K562 (cell line): Measurements from ENCODE around the gene FKBP8. TPM values are rescaled to one million over a fixed set of nuclear protein-coding genes. Genes with fewer than 3 reads are reported as not detected.

Experiments
- ARID2 ChIP-seq: fragments of 450-650 bp; IDR thresholded peaks from 2 replicates; pipeline ENCODE4 v1.6.1; 2017; ENCODE audit warnings: antibody characterized with exemption, mild to moderate bottlenecking
- ARID4B ChIP-seq: sonication (generic); formaldehyde crosslinking; IDR thresholded peaks from 2 replicates; pipeline ENCODE4 v1.8.0; 2022; ENCODE audit warnings: mild to moderate bottlenecking, missing genetic modification reagents
- CHCHD3 ChIP-seq: fragments of 250-450 bp; sonication (Bioruptor Pico); IDR thresholded peaks from 2 replicates; pipeline ENCODE4 v2.1.2; 2022; ENCODE audit warnings: mild to moderate bottlenecking
- HNRNPK ChIP-seq: fragments of 200-400 bp; formaldehyde crosslinking; IDR thresholded peaks from one replicate; pipeline ENCODE4 v1.6.1; 2018; ENCODE audit warnings: mild to moderate bottlenecking, low read depth, low read length; ENCODE audit not compliant: poor library complexity, severe bottlenecking
- JUND ChIP-seq, 2 experiments: IDR thresholded peaks; 2 replicates in 1 of 2; 3 replicates in 1 of 2; pipeline ENCODE4 v1.6.1; 2011; ENCODE audit warnings: borderline replicate concordance in 2 of 2, low read depth in 2 of 2, low read length in 2 of 2, improper control_type of control experiment in 1 of 2, missing biosample characterization in 1 of 2, missing genetic modification characterization in 1 of 2, missing genetic modification reagents in 1 of 2
- MYBL2 ChIP-seq, 2 experiments: fragments of 450-650 bp in 1 of 2; sonication (generic) in 1 of 2; formaldehyde crosslinking in 1 of 2; IDR thresholded peaks; 2 replicates each; pipeline versions ENCODE4 v1.6.1 to v1.8.1; 2017 to 2022; ENCODE audit warnings: borderline replicate concordance in 1 of 2, inconsistent platforms in 1 of 2, low read depth in 1 of 2, mild to moderate bottlenecking in 1 of 2, missing genetic modification reagents in 1 of 2, moderate library complexity in 1 of 2
- NBN ChIP-seq: fragments of 450-650 bp; IDR thresholded peaks from 2 replicates; pipeline ENCODE4 v1.6.1; 2016; ENCODE audit warnings: low read depth, mild to moderate bottlenecking
- NCOA1 ChIP-seq: fragments of 450-650 bp; IDR thresholded peaks from 2 replicates; pipeline ENCODE4 v1.6.1; 2016; ENCODE audit warnings: low read depth
- STAG1 ChIP-seq: sonication (generic); formaldehyde crosslinking; IDR thresholded peaks from 2 replicates; pipeline ENCODE4 v1.5.0; 2020; ENCODE audit warnings: missing genetic modification reagents, borderline replicate concordance
- TAF15 ChIP-seq: fragments of 200-400 bp; formaldehyde crosslinking; IDR thresholded peaks from 2 replicates; pipeline ENCODE4 v1.6.1; 2017; ENCODE audit warnings: mild to moderate bottlenecking, low read depth, low read length, moderate library complexity
- ZNF766 ChIP-seq: fragments of 200-800 bp; sonication (Bioruptor generic); conservative IDR thresholded peaks from 2 replicates; pipeline ENCODE4 v1.6.1; 2016; ENCODE audit warnings: missing genetic modification characterization, missing compliant biosample characterization
- polyA plus RNA-seq, 8 experiments: library from polyadenylated mRNA; depleted of rRNA in 4 of 8; stranded (reverse) in 5 of 8; unstranded in 3 of 8; fragments of >200 nt; fragmentation: Nextera tagmentation in 2 of 8; fragmentation: Illumina TruSeq in 1 of 8; extraction: Ambion mirVana in 2 of 8; extraction: Trizol in 1 of 8; gene quantifications; 2 replicates each; pipeline versions ENCODE4 v1.2.1 to v1.2.3, GENCODE V29; 2011 to 2014; ENCODE audit warnings: inconsistent platforms in 1 of 8, missing spikeins in 1 of 8
- total RNA-seq, 7 experiments: library from RNA; depleted of rRNA in 6 of 7; stranded (reverse); fragments of >200 nt in 6 of 7; fragmentation: Illumina TruSeq in 2 of 7; extraction: Trizol in 2 of 7; gene quantifications; 2 replicates each; pipeline versions ENCODE4 v1.2.1 to v1.2.3, GENCODE V29; 2011 to 2021; ENCODE audit warnings: low replicate concordance in 1 of 7
- TF ChIP-seq, protein P1 (sequence below): fragments of 200-800 bp; sonication (Bioruptor generic); IDR thresholded peaks from 2 replicates; pipeline ENCODE4 v1.6.1; 2016; ENCODE audit warnings: missing genetic modification characterization, missing compliant biosample characterization
- TF ChIP-seq, protein P2 (sequence below): sonication (generic); formaldehyde crosslinking; IDR thresholded peaks from 2 replicates; pipeline ENCODE4 v1.4.0; 2020; ENCODE audit warnings: mild to moderate bottlenecking, missing genetic modification reagents

FKBP8 gene
- total and polyA plus RNA-seq, 9 of the 15 experiments (the other 6 are each of a cell fraction or from before 2014, with no cell fraction given) = 0.46 to 236 (median 104) TPM

DNA sequence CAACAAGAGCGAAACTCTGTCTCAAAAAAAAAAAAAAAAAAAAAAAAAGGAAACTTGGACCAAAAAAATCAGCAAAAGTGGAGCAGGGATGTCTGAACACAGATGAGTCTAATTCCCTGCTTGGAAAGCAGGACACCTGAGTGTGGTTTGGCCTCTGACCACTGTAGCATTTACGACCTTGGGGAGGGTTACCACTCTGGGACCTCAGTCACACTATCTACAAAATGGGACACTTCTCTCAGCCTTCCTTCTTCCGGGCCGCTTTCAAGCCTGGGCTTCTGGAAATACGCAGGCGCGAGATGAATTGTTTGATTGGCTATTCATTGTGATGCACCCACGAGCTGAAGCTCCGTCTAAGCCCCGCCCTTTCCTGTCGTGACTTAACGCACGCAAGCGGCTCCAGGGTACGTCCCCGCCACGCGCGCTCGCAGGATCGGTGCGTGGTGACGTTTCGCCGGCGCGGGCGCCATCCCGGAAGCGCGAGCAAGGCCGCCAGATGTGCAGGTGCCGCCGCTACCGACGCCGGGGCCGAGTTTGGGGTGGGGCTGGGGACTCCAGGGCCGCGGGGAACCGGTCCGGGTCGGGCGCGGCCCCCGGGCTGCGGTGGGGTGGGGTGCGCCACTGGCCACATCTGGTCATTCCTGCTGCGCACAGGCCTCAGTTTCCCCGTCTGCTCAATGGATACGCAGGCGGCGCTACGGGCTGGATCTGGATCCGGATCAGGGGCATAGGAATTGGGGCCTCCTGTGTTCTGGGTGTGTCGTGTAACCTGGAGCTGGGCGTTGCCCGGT, 14.2 kb upstream of the FKBP8 start, which contains the start of gene KXD1 (continued):
- TF ChIP-seq, protein P1, sequence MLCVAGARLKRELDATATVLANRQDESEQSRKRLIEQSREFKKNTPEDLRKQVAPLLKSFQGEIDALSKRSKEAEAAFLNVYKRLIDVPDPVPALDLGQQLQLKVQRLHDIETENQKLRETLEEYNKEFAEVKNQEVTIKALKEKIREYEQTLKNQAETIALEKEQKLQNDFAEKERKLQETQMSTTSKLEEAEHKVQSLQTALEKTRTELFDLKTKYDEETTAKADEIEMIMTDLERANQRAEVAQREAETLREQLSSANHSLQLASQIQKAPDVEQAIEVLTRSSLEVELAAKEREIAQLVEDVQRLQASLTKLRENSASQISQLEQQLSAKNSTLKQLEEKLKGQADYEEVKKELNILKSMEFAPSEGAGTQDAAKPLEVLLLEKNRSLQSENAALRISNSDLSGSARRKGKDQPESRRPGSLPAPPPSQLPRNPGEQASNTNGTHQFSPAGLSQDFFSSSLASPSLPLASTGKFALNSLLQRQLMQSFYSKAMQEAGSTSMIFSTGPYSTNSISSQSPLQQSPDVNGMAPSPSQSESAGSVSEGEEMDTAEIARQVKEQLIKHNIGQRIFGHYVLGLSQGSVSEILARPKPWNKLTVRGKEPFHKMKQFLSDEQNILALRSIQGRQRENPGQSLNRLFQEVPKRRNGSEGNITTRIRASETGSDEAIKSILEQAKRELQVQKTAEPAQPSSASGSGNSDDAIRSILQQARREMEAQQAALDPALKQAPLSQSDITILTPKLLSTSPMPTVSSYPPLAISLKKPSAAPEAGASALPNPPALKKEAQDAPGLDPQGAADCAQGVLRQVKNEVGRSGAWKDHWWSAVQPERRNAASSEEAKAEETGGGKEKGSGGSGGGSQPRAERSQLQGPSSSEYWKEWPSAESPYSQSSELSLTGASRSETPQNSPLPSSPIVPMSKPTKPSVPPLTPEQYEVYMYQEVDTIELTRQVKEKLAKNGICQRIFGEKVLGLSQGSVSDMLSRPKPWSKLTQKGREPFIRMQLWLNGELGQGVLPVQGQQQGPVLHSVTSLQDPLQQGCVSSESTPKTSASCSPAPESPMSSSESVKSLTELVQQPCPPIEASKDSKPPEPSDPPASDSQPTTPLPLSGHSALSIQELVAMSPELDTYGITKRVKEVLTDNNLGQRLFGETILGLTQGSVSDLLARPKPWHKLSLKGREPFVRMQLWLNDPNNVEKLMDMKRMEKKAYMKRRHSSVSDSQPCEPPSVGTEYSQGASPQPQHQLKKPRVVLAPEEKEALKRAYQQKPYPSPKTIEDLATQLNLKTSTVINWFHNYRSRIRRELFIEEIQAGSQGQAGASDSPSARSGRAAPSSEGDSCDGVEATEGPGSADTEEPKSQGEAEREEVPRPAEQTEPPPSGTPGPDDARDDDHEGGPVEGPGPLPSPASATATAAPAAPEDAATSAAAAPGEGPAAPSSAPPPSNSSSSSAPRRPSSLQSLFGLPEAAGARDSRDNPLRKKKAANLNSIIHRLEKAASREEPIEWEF (CRISPR knock-in tag) = no peak
- TF ChIP-seq ZNF766 (CRISPR knock-in tag) (0 out of 2 replicates have a peak, but pooled peaks have one; percentile 46), HNRNPK (no peak), STAG1 (CRISPR knock-in tag) (no peak), MYBL2 (IDR thresholded peaks at IDR 0.05; ENCODE audit: low read depth) (no peak; the same call in 1 of the 2 replicates), MYBL2 (CRISPR knock-in tag; IDR thresholded peaks at IDR 0.05; ENCODE audit: borderline replicate concordance) (no peak), TAF15 (no peak), CHCHD3 (CRISPR knock-in tag) (no peak), NCOA1 (0 out of 2 replicates have a peak, but pooled peaks have one; percentile 24), ARID2 (no peak), ARID4B (CRISPR knock-in tag) (peak; percentile 80), JUND (IDR thresholded peaks at IDR 0.05; ENCODE audit: borderline replicate concordance, low read depth, low read length) (peak; percentile 56), JUND (tag; IDR thresholded peaks at IDR 0.05; ENCODE audit: borderline replicate concordance, low read depth, low read length) (peak; percentile 11; the same call in 2 of the 3 replicates), NBN (peak; percentile 53; the same call in 1 of the 2 replicates)
- TF ChIP-seq, protein P2, sequence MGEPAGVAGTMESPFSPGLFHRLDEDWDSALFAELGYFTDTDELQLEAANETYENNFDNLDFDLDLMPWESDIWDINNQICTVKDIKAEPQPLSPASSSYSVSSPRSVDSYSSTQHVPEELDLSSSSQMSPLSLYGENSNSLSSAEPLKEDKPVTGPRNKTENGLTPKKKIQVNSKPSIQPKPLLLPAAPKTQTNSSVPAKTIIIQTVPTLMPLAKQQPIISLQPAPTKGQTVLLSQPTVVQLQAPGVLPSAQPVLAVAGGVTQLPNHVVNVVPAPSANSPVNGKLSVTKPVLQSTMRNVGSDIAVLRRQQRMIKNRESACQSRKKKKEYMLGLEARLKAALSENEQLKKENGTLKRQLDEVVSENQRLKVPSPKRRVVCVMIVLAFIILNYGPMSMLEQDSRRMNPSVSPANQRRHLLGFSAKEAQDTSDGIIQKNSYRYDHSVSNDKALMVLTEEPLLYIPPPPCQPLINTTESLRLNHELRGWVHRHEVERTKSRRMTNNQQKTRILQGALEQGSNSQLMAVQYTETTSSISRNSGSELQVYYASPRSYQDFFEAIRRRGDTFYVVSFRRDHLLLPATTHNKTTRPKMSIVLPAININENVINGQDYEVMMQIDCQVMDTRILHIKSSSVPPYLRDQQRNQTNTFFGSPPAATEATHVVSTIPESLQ = no peak
